GM21786 (cell line): ENCODE results near the gene IL4R.

Experiments
- ATAC-seq: cut with Tn5 transposase; IDR thresholded peaks from one replicate; pipeline ENCODE4 v1.9.1; 2021; ENCODE audit not compliant: unreplicated experiment

The IL4R gene

DNA sequence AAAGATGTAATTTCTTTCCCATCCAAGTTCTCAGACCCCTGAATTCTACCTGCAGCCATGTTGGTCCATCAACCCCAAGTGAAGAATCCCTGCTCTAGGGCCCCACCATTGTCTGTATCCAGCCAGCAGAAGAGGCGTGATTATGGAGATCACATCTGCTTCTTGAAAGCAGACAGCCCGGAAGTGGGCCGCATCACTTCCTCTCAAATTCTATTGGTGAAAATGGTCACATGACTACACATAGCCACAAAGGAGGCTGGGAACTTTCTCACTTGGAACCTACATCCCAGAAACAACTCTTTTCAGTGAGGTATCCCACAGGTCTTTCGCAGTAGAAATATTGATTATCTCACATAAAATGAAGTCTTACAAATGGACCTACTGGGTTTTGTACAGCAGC lies 40.1 kb downstream of the IL4R start:
- no peak for ATAC-seq

DNA sequence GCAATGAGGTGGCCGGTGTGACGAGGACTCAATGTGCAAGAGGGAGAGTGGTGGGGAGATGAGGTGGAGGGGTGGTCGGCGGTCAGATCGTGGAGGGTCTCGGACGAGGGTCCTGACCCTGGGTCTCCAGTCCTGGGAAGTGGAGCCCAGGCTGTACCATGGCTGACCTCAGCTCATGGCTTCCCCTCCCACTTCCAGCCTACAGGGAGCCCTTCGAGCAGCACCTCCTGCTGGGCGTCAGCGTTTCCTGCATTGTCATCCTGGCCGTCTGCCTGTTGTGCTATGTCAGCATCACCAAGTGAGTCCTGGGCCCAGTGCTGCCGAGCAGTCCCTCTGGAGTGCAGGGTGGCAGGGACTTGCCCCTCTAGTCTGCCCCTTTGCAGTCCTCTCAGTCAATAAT lies 41.8 kb downstream of the IL4R start:
- no peak for ATAC-seq

DNA sequence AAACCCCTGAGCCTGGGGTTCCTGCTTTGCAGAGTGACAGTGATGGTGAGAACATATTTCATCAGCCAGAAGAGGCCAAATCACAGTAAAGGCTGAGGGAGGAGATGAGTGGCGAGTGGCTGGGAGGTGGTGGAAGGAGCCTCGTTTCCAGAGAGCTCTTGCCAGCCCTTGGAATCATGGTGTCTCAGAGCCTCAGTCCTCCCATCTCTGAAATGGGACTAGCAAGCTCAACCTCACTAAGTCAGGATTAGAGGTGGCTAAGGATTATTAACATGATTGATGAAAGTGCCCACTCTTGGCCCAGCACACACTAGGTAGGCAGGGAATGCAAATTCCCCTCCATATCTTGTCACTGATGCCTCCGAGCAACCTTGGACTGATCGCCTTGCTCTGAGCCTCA lies 43.0 kb downstream of the IL4R start:
- ATAC-seq: no peak

DNA sequence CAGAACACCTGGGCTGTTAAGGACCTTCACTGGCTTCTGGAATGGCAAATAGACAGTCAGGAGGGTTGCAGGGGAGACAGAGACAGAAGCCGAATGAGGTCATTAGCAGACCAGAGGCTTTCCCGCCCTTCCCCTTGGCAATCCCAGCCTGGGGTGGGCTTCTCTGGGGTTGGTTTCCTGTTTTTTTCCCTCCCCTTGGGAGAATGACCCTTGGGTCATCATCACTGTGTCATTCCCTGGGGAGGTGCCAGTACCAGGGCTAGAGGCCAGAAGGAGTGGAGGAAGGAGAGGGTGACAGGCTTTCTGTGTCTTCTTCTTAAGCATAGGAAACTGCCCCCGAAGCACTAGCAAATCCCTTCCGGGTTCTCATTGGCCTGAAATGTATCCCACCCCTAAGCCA lies 45.3 kb downstream of the IL4R start:
- ATAC-seq: no peak

DNA sequence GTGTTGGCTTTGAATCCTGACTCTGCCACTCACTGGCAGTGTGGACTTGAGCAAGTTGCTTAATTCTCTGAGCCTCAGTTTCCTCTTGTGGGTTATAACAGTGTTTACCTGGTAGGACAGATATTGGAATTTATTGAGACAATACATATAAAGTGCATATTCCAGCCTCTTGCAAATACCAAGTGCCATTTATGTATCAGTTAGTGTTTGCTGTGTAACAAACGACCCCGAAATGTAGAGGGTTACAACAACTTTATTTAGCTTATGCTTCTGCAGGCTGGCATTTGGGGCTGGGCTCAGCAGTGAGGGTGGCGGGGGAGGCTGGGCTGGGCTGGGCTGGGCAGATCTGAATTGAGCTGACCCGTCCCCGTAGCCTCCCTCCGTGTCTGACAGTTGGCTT lies 45.8 kb downstream of the IL4R start:
- no peak for ATAC-seq

DNA sequence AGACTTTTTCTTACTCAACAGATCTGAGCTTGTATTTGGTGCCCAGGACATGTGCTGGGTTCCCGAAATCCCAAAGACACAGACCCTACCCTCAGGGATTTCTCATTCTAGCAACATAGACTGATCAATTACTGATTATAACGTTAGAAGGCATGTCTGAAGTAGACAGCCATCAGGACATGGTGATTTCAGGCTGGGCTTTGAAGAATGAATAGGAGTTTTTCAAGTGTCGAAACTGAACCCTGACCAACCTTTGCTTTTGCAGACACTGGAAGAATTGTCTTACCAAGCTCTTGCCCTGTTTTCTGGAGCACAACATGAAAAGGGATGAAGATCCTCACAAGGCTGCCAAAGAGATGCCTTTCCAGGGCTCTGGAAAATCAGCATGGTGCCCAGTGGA lies 48.2 kb downstream of the IL4R start:
- no peak for ATAC-seq

DNA sequence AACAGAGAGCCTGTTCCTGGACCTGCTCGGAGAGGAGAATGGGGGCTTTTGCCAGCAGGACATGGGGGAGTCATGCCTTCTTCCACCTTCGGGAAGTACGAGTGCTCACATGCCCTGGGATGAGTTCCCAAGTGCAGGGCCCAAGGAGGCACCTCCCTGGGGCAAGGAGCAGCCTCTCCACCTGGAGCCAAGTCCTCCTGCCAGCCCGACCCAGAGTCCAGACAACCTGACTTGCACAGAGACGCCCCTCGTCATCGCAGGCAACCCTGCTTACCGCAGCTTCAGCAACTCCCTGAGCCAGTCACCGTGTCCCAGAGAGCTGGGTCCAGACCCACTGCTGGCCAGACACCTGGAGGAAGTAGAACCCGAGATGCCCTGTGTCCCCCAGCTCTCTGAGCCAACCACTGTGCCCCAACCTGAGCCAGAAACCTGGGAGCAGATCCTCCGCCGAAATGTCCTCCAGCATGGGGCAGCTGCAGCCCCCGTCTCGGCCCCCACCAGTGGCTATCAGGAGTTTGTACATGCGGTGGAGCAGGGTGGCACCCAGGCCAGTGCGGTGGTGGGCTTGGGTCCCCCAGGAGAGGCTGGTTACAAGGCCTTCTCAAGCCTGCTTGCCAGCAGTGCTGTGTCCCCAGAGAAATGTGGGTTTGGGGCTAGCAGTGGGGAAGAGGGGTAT lies 48.9 kb downstream of the IL4R start:
- ATAC-seq: no peak

DNA sequence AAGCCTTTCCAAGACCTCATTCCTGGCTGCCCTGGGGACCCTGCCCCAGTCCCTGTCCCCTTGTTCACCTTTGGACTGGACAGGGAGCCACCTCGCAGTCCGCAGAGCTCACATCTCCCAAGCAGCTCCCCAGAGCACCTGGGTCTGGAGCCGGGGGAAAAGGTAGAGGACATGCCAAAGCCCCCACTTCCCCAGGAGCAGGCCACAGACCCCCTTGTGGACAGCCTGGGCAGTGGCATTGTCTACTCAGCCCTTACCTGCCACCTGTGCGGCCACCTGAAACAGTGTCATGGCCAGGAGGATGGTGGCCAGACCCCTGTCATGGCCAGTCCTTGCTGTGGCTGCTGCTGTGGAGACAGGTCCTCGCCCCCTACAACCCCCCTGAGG lies 49.5 kb downstream of the IL4R start:
- no peak for ATAC-seq

DNA sequence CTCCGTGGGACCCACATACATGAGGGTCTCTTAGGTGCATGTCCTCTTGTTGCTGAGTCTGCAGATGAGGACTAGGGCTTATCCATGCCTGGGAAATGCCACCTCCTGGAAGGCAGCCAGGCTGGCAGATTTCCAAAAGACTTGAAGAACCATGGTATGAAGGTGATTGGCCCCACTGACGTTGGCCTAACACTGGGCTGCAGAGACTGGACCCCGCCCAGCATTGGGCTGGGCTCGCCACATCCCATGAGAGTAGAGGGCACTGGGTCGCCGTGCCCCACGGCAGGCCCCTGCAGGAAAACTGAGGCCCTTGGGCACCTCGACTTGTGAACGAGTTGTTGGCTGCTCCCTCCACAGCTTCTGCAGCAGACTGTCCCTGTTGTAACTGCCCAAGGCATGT lies 50.0 kb downstream of the IL4R start:
- ATAC-seq: no peak

DNA sequence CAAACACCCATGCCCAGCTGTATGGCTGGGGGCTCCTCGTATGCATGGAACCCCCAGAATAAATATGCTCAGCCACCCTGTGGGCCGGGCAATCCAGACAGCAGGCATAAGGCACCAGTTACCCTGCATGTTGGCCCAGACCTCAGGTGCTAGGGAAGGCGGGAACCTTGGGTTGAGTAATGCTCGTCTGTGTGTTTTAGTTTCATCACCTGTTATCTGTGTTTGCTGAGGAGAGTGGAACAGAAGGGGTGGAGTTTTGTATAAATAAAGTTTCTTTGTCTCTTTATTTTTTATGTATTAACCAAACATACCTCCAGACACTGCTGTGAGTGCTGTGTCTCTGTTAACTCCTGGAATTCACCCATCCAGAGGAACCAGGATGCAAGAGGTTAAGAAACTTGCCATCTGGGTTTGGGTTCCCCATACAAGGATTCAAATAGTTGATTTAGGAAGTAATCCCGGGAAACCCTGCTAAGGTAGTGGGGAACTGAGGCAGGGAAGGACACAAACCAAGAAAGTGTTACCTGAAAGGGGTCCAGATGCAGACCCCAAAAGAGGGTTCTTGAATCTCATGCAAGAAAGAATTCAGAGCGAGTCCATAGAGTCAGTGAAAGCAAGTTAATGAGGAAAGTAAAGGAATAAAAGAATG lies 50.8 kb downstream of the IL4R start:
- ATAC-seq: no peak

DNA sequence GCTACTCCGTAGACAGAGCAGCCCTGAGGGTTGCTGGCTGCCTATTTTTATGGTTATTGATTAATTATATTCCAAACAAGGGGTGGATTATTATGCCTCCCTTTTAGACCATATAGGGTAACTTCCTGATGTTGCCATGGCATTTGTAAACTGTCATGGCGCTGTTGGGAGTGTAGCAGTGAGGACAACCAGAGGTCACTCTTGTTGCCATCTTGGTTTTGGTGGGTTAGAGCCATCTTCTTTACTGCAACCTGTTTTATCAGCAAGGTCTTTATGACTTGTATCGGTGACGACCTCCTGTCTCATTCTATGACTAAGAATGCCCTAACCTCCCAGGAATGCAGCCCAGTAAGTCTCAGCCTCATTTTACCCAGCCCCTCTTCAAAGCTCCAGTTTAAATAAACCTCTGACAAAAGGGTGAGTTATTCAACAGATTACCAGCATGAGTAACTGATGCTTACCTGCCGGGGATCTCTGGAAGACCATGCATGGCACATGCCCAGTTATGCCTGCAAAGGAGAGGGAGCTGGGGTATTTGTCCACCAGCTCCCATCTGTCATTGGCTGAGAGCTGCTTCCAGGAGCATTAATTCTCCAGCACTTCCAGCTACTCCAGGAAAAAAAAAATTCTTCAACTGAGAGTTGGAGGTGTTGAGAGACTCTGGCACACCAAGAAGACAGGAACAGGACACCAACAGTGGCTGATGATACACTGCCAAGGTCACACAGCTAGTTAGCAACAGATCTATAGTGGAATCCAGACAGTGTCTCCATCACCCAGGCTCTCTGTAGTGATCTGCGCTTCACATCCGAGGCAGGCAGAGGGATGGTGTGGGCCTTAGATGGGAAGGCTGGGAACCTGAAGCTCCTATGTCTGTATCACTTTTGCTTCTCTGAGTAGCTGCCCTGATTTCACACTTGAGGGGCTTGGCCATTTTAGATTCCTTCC lies 51.6 kb downstream of the IL4R start:
- no peak for ATAC-seq

DNA sequence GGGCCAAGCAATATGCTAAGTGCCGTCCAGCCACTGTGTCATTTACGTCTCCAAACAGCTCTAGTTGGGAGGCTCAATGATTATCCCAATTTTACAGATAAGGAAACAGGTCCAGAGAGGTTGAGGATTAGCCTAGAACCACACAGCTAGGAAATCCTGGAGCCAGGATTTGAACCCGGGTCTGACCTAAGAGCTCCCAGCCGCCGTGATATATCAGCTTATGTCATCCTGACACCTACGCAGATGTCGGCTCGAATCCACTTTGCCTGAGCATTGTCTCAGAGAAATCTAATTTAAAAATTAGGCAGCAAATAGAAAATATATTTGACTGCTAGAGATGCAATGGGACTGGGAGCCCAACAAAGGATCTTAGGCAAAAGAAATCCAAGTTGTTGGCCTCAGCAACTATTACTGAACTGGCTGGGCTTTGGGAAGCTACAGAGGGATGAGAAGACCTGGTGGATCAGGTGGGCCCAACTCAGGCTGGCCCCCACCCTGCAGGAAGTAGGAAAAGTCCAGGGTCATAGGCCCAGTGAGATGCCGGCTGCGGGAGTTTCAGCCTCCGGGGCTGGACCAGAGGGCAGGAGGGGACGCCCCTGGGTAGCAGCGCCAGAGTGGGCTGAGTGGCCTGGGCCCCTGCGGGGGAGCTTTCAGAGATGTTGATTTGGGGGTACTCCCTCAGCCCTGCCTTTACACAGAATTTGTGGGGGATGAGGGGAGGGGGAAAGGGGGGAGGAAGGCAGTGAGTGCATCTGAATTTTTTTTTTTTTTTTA lies 53.1 kb downstream of the IL4R start:
- peak; percentile 13 for ATAC-seq

DNA sequence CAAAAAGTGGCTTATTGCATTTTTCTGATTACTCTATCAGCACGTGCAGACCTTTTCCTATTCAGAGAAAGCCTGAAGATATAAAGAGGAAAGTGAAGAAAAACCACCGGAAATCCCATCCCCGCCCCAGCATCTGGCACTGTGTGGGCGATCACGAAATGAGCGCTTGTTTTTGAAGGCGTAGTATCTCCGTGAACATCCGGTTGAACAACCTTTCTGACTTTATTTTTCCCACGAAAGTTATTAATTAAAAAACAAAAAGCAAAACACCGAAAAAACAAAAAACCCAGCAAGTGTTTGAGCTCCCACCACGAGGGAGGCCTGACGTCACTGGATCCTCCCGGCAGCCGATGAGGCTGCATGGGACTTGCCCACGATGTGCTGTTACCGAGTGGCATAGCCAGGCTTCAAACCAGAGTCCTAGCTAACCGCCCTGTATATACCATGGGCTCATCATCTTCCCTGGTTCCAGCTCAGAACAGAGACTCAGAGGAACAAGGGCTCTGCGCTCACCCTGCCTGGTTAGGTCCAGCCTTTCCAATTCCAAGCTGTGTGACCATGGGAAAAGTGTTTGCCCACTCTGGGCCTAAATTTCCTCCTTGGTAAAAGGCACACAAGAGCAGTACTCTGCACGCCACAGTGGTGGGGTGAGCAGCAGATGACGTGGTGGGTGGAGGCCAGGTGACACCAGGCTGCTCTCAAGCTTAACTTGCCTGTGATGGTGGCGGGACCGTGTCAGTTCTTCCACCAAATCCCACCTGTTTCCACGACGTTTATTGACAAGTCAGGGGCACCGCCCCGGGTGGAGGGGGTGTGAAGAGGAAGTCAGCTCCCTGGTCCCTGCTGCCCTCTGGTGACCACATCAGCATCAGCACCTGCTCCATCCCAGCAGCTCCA lies 53.9 kb downstream of the IL4R start:
- ATAC-seq: peak; percentile 80

DNA sequence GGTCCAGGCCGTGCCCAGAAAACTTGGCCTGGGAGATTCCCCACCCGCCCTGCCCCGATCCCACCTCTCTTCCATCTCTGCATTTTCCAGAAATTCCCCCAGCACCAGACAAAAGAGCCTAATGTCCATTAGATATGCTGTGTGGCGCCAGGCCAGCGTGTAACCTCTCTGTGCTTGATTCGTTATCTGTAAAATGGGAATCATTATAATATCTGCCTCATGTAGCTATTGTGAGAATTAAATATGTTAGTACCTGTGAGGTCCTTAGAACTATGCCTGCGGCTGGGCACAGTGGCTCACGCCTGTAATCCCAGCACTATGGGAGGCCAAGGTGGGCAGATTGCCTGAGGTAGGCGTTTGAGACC lies 54.6 kb downstream of the IL4R start:
- ATAC-seq: no peak

DNA sequence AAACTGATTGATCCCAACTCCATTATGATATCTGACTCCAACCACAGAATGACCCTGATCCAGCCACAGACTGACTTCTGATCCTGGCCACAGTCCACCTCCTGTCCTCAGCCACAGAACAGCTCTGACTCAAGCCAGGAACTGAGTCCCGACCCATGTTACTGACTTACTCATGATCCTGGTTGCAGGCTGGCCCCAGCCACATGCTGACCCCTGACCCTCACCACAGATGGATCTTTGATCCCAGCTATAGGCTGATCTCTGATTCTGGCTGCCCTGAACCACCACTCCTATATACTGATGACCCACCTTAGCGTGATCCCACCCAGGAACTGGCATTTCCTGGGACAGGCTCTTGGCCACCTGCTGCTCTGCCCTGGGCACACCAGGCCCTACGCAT lies 56.0 kb downstream of the IL4R start:
- ATAC-seq: no peak

DNA sequence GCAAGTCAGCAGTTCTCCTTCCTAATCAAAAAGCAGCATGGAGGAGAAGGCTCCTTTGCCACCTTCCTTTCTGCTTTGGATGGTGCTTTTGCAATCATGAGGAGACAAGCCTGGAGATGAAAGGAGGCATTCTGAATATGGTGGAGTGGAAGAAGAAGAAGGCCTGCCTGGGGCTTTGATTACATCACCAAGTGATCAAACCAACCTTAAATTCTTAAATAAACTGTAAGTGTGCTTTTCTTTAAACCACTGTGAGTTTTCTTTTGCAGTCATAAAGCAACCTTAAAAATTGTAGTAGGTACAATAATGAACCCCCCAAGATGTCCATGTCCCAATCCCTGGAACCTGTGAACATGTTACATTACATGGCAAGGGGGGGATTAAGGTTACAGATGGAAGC lies 56.5 kb downstream of the IL4R start:
- ATAC-seq: no peak

DNA sequence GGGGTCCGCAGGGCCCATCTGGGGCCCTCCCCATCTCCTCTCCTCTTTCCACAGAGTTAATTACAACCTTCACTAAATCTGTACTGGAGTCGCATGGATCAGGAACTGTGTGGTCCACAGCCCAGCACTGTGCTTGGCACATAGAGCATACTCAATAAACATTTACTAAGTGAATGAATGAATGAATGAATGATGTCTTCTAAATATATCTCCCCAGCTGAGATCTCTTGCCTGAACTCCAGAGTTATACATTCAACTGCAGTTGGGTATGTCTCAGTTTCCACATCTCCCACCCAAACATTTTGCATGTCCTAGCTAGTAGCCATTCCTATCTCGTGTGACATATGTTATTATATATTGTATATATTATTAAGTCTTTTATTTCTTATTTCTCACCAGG lies 59.5 kb downstream of the IL4R start:
- no peak for ATAC-seq

DNA sequence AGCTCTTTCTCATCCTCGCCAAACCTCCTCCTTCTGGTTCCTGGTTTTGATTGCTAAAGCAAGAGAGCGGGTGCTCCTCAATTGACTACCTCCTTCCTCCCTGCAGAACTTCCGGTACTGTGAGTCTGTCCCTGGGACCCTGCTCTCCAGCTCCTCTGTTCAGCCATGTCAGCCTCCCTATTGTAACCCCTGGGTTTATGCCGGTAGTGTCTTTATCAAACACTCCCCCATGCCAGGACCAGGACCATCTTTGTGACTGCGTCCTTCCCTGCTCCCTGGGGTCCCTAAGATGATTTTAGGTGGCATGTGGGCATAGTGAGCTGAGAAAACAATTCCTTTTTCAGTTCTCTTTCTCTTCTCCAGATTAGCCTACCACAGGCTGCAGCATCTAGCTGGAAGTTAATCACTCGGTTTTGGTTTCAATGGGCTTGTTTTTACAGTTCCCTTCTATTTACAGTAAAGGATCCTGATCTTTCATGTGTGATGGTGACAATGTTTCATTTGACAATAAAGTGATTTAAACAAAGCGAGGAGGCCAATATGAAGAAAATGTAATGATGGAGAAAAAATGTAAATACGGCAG lies 60.5 kb downstream of the IL4R start:
- ATAC-seq: peak; percentile 27

DNA sequence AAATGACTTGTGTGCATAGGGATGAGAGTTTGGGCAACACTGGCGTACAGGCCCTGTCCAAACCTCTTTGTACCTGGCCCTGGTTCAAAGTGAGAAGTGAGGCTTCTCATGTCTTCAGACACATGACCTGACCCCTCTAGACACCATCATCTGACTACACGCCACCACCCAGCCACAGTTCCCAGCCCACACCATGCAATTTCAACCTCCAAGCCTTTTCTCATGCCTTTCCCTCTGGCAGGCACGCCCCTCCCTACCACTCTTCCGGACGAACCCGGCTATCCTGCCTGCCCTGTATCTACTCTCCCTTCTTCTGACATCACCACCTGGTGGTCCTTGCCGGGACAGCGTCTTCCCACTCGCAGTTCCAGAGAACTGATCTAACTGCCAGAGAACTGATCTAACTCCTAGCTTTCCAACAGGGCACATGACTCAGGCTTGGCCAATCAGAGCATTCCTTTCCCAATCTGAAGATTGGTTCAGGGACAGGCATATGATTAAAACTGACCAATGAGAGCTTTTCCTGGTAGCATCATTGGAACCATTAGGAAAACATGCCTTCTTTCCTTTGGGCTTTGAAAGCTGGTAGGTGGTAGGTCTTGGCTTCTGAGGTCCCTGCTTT lies 61.1 kb downstream of the IL4R start:
- ATAC-seq: peak; percentile 39
